Measurements from ENCODE around the gene NOL3.

NOL3 gene

GRCh38 chr16:67190448-67191399, 20.4 kb downstream of the NOL3 start:
- no peak for DNase-seq

- no peak for DNase-seq
Measured at GRCh38 chr16:67191411-67191994, 21.2 kb downstream of the NOL3 start.

GRCh38 chr16:67191995-67192681, 21.8 kb downstream of the NOL3 start, which contains the start of gene E2F4:
E2F4 (plus strand) TSS chr16:67192155; CDS start chr16:67192228, 73 bp downstream.
- DNase-seq = peak; percentile 91

- no peak for DNase-seq
Measured at GRCh38 chr16:67192781-67193361, 22.5 kb downstream of the NOL3 start.

- no peak for DNase-seq
Measured at GRCh38 chr16:67193536-67193935, 23.2 kb downstream of the NOL3 start.

- no peak for DNase-seq
Measured at GRCh38 chr16:67194260-67194659, 23.9 kb downstream of the NOL3 start.

- no peak for DNase-seq
Measured at GRCh38 chr16:67195676-67196075, 25.3 kb downstream of the NOL3 start.

GRCh38 chr16:67196881-67197280, 26.5 kb downstream of the NOL3 start:
- no peak for DNase-seq

GRCh38 chr16:67197704-67198103, 27.4 kb downstream of the NOL3 start:
- DNase-seq = no peak

- no peak for DNase-seq
Measured at GRCh38 chr16:67198238-67198734, 27.9 kb downstream of the NOL3 start.

- DNase-seq = no peak
Measured at GRCh38 chr16:67199011-67199807, 28.9 kb downstream of the NOL3 start, which contains the start of gene ELMO3. ELMO3 (plus strand) TSS chr16:67199131; CDS start chr16:67199327, 196 bp downstream.

- no peak for DNase-seq
Measured at GRCh38 chr16:67199808-67200198, 29.5 kb downstream of the NOL3 start.

- DNase-seq = no peak
Measured at GRCh38 chr16:67200491-67200890, 30.2 kb downstream of the NOL3 start.

- no peak for DNase-seq
Measured at GRCh38 chr16:67201411-67202345, 31.3 kb downstream of the NOL3 start.

- DNase-seq = no peak
Measured at GRCh38 chr16:67202426-67202825, 32.1 kb downstream of the NOL3 start.

- no peak for DNase-seq
Measured at GRCh38 chr16:67202956-67203493, 32.7 kb downstream of the NOL3 start.

- DNase-seq = no peak
Measured at GRCh38 chr16:67204076-67204475, 33.7 kb downstream of the NOL3 start.

GRCh38 chr16:67206129-67206837, 35.9 kb downstream of the NOL3 start:
- no peak for DNase-seq

- DNase-seq = no peak
Measured at GRCh38 chr16:67206838-67207248, 36.5 kb downstream of the NOL3 start.
